ENCODE data around the gene EIF4E3. TPM values are rescaled to one million over a fixed set of nuclear protein-coding genes. Genes with fewer than 3 reads are reported as not detected.

EIF4E3 gene
- total and polyA plus RNA-seq, 2 of the 13 experiments (the other 11 are each of a cell fraction or from before 2014, with no cell fraction given), result 0.07 to 0.15 TPM

- TF ChIP-seq, protein P1, sequence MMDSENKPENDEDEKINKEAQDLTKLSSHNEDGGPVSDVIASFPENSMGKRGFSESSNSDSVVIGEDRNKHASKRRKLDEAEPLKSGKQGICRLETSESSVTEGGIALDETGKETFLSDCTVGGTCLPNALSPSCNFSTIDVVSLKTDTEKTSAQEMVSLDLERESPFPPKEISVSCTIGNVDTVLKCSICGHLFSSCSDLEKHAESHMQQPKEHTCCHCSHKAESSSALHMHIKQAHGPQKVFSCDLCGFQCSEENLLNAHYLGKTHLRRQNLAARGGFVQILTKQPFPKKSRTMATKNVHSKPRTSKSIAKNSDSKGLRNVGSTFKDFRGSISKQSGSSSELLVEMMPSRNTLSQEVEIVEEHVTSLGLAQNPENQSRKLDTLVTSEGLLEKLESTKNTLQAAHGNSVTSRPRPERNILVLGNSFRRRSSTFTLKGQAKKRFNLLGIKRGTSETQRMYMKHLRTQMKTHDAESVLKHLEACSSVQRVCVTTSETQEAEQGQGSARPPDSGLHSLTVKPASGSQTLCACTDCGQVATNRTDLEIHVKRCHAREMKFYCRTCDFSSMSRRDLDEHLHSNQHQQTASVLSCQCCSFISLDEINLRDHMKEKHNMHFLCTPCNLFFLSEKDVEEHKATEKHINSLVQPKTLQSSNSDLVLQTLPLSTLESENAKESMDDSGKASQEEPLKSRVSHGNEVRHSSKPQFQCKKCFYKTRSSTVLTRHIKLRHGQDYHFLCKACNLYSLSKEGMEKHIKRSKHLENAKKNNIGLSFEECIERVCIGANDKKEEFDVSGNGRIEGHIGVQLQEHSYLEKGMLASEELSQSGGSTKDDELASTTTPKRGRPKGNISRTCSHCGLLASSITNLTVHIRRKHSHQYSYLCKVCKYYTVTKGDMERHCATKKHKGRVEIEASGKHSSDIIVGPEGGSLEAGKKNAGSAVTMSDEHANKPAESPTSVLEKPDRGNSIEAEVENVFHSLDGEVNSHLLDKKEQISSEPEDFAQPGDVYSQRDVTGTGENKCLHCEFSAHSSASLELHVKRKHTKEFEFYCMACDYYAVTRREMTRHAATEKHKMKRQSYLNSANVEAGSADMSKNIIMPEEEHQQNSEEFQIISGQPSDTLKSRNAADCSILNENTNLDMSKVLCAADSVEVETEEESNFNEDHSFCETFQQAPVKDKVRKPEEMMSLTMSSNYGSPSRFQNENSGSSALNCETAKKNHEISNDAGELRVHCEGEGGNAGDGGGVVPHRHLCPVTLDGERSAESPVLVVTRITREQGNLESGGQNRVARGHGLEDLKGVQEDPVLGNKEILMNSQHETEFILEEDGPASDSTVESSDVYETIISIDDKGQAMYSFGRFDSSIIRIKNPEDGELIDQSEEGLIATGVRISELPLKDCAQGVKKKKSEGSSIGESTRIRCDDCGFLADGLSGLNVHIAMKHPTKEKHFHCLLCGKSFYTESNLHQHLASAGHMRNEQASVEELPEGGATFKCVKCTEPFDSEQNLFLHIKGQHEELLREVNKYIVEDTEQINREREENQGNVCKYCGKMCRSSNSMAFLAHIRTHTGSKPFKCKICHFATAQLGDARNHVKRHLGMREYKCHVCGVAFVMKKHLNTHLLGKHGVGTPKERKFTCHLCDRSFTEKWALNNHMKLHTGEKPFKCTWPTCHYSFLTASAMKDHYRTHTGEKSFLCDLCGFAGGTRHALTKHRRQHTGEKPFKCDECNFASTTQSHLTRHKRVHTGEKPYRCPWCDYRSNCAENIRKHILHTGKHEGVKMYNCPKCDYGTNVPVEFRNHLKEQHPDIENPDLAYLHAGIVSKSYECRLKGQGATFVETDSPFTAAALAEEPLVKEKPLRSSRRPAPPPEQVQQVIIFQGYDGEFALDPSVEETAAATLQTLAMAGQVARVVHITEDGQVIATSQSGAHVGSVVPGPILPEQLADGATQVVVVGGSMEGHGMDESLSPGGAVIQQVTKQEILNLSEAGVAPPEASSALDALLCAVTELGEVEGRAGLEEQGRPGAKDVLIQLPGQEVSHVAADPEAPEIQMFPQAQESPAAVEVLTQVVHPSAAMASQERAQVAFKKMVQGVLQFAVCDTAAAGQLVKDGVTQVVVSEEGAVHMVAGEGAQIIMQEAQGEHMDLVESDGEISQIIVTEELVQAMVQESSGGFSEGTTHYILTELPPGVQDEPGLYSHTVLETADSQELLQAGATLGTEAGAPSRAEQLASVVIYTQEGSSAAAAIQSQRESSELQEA (CRISPR knock-in tag; IDR thresholded peaks at IDR 0.05; ENCODE audit: not compliant biosample characterization), result no peak
- TF ChIP-seq ZFP62 (CRISPR knock-in tag; IDR thresholded peaks at IDR 0.05) (no peak), ZNF562 (CRISPR knock-in tag; IDR thresholded peaks at IDR 0.05; ENCODE audit: borderline replicate concordance) (no peak), SRF (IDR thresholded peaks at IDR 0.05; ENCODE audit: low read depth, low read length) (no peak)
Measured at GRCh38 chr3:71726146-71726545, 944 bp upstream of the EIF4E3 start (continued).

Data from HepG2 (cell line).